ENCODE measurements around the gene VAPB.

Gene VAPB

GRCh38 chr20:58453391-58453790, 64.4 kb downstream of the VAPB start (continued):
- no peak for TF ChIP-seq ZNF350 (tag by site-specific recombination; IDR thresholded peaks at IDR 0.05)

- H3K4me3 ChIP-seq (ENCODE audit: low read depth, low read length), result no peak overlapping the region
- TF ChIP-seq ZNF776 (tag by site-specific recombination; IDR thresholded peaks at IDR 0.05; ENCODE audit: borderline replicate concordance), result no peak
- no peak for TF ChIP-seq HOXA7 (CRISPR knock-in tag; IDR thresholded peaks at IDR 0.05; ENCODE audit: borderline replicate concordance)
- TF ChIP-seq ZNF10 (tag by site-specific recombination; IDR thresholded peaks at IDR 0.05), result no peak
- no peak for TF ChIP-seq ZNF501 (tag by site-specific recombination; IDR thresholded peaks at IDR 0.05)
- TF ChIP-seq ZNF280C (tag by site-specific recombination; IDR thresholded peaks at IDR 0.05), result no peak
- no peak for TF ChIP-seq EGR2 (tag by site-specific recombination; IDR thresholded peaks at IDR 0.05; ENCODE audit: low read depth)
- no peak for TF ChIP-seq ZNF670 (tag by site-specific recombination; IDR thresholded peaks at IDR 0.05; ENCODE audit: low read depth)
- peaks cover 0 to 28% of the 10 kb centered on the region in 2 experiments; a peak in 1 of 3 replicates for H3K36me3 ChIP-seq (ENCODE audit: control insufficient read depth in 2 of 2, insufficient read depth in 1 of 2, low read length in 2 of 2)
- no peak overlapping the region for H3K27ac ChIP-seq (ENCODE audit: extremely low read depth, low read depth, low read length)
- CTCF ChIA-PET, result interaction anchor here (0.7 to 1.5 kb wide), 3 partner anchors 12 to 220 kb away, joined by 3 to 4 read pairs (median 3); no protein-coding TSS in a partner anchor
- no peaks in the 10 kb centered on the region for H3K4me1 ChIP-seq (ENCODE audit: control insufficient read depth, insufficient read depth, low read length)
- POLR2A ChIA-PET, result interaction anchor here (2.0 kb wide), 1 partner anchor 66 kb away, joined by 6 read pairs; the partner anchor contains the start of gene VAPB
- H3K9me3 ChIP-seq (ENCODE audit: control insufficient read depth, insufficient read depth, low read depth, low read length), result no peaks in the 10 kb centered on the region
Observed at GRCh38 chr20:58454460-58454859, 65.4 kb downstream of the VAPB start.

DNA sequence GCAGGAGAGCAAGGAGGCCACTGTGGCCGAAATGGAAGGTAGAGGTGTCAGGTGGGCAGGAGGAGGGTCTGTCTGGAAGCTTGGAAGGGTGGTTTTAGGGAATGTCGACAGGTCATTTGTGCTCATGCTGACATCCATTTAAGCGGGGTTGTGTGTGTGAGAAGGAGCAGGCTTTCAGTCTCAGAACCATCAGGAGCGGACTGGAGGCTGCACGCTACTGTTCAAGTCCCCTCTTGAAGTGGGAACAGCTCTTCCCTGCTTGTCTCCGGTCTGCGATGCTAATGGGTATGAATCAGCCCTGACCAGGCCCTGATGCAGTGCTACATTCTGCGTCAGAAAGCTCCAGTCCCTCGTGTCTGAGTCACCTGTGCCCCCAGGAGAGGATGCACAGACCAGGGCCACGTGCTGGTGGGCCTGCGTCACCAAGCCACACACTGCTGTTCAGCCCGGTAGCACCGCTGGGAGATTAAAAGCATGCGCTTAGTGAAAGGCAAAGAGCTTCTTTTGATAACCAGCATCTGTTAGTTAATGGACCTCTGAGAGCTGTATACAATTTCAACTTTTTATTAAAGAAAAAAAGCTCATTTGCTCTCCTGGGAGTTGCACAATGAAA, 68.2 kb downstream of the VAPB start:
- no peaks in the 10 kb centered on the region for H3K9me3 ChIP-seq (ENCODE audit: control insufficient read depth, insufficient read depth, low read depth, low read length)
- no peak overlapping the region for H3K4me3 ChIP-seq (ENCODE audit: low read depth, low read length)
- TF ChIP-seq AEBP2 (tag by site-specific recombination; IDR thresholded peaks at IDR 0.05; ENCODE audit: borderline replicate concordance) (no peak), SETDB1 (IDR thresholded peaks at IDR 0.05; ENCODE audit: insufficient read length, low read length) (peak; percentile 17)
- POLR2A ChIA-PET, result no interaction called here
- H3K4me1 ChIP-seq (ENCODE audit: control insufficient read depth, insufficient read depth, low read length), result no peaks in the 10 kb centered on the region
- no peak overlapping the region for H3K27ac ChIP-seq (ENCODE audit: extremely low read depth, low read depth, low read length)
- CTCF ChIA-PET, result no interaction called here
- H3K36me3 ChIP-seq (ENCODE audit: control insufficient read depth in 2 of 2, insufficient read depth in 1 of 2, low read length in 2 of 2), result peaks cover 0 to 4% of the 10 kb centered on the region in 2 experiments; a peak in 1 of 3 replicates

GRCh38 chr20:58458342-58459057, 69.5 kb downstream of the VAPB start:
- TF ChIP-seq ZNF24 (tag by site-specific recombination; IDR thresholded peaks at IDR 0.05), result no peak
- peak; percentile 63 for TF ChIP-seq ZNF623 (tag by site-specific recombination; IDR thresholded peaks at IDR 0.05)
- no peak for TF ChIP-seq ZNF560 (tag by site-specific recombination; IDR thresholded peaks at IDR 0.05; ENCODE audit: borderline replicate concordance)
- no peak for TF ChIP-seq ZNF202 (tag by site-specific recombination; IDR thresholded peaks at IDR 0.05; ENCODE audit: borderline replicate concordance)
- no peak for TF ChIP-seq OVOL3 (tag by site-specific recombination; IDR thresholded peaks at IDR 0.05)
- TF ChIP-seq ZNF558 (tag by site-specific recombination; IDR thresholded peaks at IDR 0.05), result no peak
- TF ChIP-seq ZNF280C (tag by site-specific recombination; IDR thresholded peaks at IDR 0.05), result no peak
- no peak for TF ChIP-seq ZNF433 (tag by site-specific recombination; IDR thresholded peaks at IDR 0.05; ENCODE audit: low read depth)
- H3K4me1 ChIP-seq (ENCODE audit: control insufficient read depth, insufficient read depth, low read length), result no peaks in the 10 kb centered on the region
- POLR2A ChIA-PET, result no interaction called here
- CTCF ChIA-PET, result interaction anchor here (0.8 to 1.0 kb wide), 3 partner anchors 11 to 225 kb away, joined by 3 read pairs; no protein-coding TSS in a partner anchor
- H3K4me3 ChIP-seq (ENCODE audit: low read depth, low read length), result no peak overlapping the region
- no peak overlapping the region for H3K27ac ChIP-seq (ENCODE audit: extremely low read depth, low read depth, low read length)
- H3K9me3 ChIP-seq (ENCODE audit: control insufficient read depth, insufficient read depth, low read depth, low read length), result no peaks in the 10 kb centered on the region
- no peaks in the 10 kb centered on the region for H3K36me3 ChIP-seq (ENCODE audit: control insufficient read depth in 2 of 2, insufficient read depth in 1 of 2, low read length in 2 of 2)

Data from HEK293 (cell line).